HCT116 (cell line): ENCODE data around the gene ELK3. TPM values are rescaled to one million over a fixed set of nuclear protein-coding genes. Genes with fewer than 3 reads are reported as not detected.

Source experiments
- ATAC-seq: fragments of 200-7000 bp; cut with Tn5 transposase; 2 replicates; pipeline ENCODE4 v1.9.1; 2020; ENCODE audit warnings: mild to moderate bottlenecking, moderate library complexity
- BruUV-seq: library from RNA; stranded (reverse); fragments of 400-500 nt; replicated peaks from 2 replicates; lab custom pipeline; 2021; lab: Mats Ljungman, UMichigan
- CTCF ChIA-PET: fragments of 300-600 bp; sonication (Branson Sonifier 250); formaldehyde crosslinking; loops from one replicate; lab custom pipeline; 2021; ENCODE audit warnings: antibody characterized with exemption; lab: Charles Lee
- POLR2A ChIA-PET: fragments of 300-600, 350-600 bp; sonication (Branson Sonifier 250); formaldehyde crosslinking; loops from one replicate; lab custom pipeline; 2021; ENCODE audit warnings: antibody characterized with exemption; lab: Charles Lee
- RAD21 ChIA-PET, 2 experiments: fragments of 300-600 bp; sonication (Branson Sonifier 250); formaldehyde crosslinking; loops; one replicate each; lab custom pipeline; 2023; ENCODE audit warnings: low total read pairs in 2 of 2; ENCODE audit not compliant: uncharacterized antibody in 2 of 2, unreplicated experiment in 2 of 2, low non-redundant PET in 1 of 2; lab: Charles Lee
- DNase-seq: peaks from one replicate; pipeline ENCODE4 v3.0.0-alpha.2; 2010; ENCODE audit warnings: low read depth, low spot score
- H2AFZ ChIP-seq: fragments of 200-600 bp; shearing (Covaris generic), sonication (generic); 2 replicates; pipeline ENCODE4 v1.6.1; 2017; ENCODE audit warnings: low read depth, mixed run types, mixed read lengths, antibody characterized with exemption, low read length; ENCODE audit not compliant: poor library complexity, severe bottlenecking
- H3K27ac ChIP-seq: 2 replicates; pipeline ENCODE4 v1.5.1; 2012; ENCODE audit warnings: low read depth, low read length
- H3K27me3 ChIP-seq: fragments of 200-600 bp; sonication (generic); 2 replicates; pipeline ENCODE4 v1.6.1; 2016; ENCODE audit warnings: mixed run types, low read length, mixed read lengths; ENCODE audit not compliant: insufficient read depth
- H3K36me3 ChIP-seq, 2 experiments: fragments of 200-500 bp in 1 of 2; fragments of 200-600 bp in 1 of 2; sonication (Bioruptor generic) in 1 of 2; sonication (generic) in 1 of 2; 2 replicates each; pipeline versions ENCODE4 v1.5.1 to v1.6.1; 2014 to 2016; ENCODE audit warnings: low read length in 2 of 2, inconsistent platforms in 1 of 2, mixed read lengths in 1 of 2, mixed run types in 1 of 2; ENCODE audit not compliant: insufficient read depth in 2 of 2, control insufficient read depth in 1 of 2
- H3K4me1 ChIP-seq, 2 experiments: fragments of 200-600 bp in 1 of 2; sonication (generic) in 1 of 2; 2 replicates each; pipeline versions ENCODE4 v1.5.1 to v1.6.1; 2012 to 2017; ENCODE audit warnings: low read length in 2 of 2, inconsistent platforms in 1 of 2, mild to moderate bottlenecking in 1 of 2, mixed read lengths in 1 of 2, mixed run types in 1 of 2, moderate library complexity in 1 of 2; ENCODE audit not compliant: insufficient read depth in 2 of 2, control insufficient read depth in 1 of 2
- H3K4me2 ChIP-seq: fragments of 200-600 bp; sonication (generic); 2 replicates; pipeline ENCODE4 v1.6.1; 2017; ENCODE audit warnings: mixed run types, low read length, mixed read lengths
- H3K4me3 ChIP-seq, 2 experiments: fragments of 200-600 bp in 1 of 2; sonication (generic) in 1 of 2; replicated peaks in 1 of 2; 2 replicates each; pipeline ENCODE4 v1.5.1; 2011 to 2016; ENCODE audit warnings: low read length in 2 of 2, control low read depth in 1 of 2, low read depth in 1 of 2, mild to moderate bottlenecking in 1 of 2, mixed read lengths in 1 of 2, mixed run types in 1 of 2
- H3K79me2 ChIP-seq: fragments of 200-600 bp; sonication (generic); 2 replicates; pipeline ENCODE4 v1.6.1; 2017; ENCODE audit warnings: mild to moderate bottlenecking, mixed run types, low read length, moderate library complexity, mixed read lengths; ENCODE audit not compliant: insufficient read depth
- H3K9ac ChIP-seq: fragments of 200-600 bp; sonication (generic); 2 replicates; pipeline ENCODE4 v1.6.1; 2016; ENCODE audit warnings: low read length, mixed read lengths
- H3K9me2 ChIP-seq: fragments of 200-600 bp; sonication (generic), shearing (Covaris generic); 2 replicates; pipeline ENCODE4 v1.6.1; 2017; ENCODE audit warnings: mixed run types, mild to moderate bottlenecking, moderate library complexity; ENCODE audit not compliant: insufficient read depth
- H3K9me3 ChIP-seq, 2 experiments: fragments of 200-500 bp in 1 of 2; fragments of 200-600 bp in 1 of 2; sonication (Bioruptor generic) in 1 of 2; sonication (generic) in 1 of 2; 2 replicates each; pipeline ENCODE4 v1.6.1; 2014 to 2017; ENCODE audit warnings: low read length in 2 of 2, mixed read lengths in 2 of 2, inconsistent platforms in 1 of 2, low read depth in 1 of 2, mild to moderate bottlenecking in 1 of 2, mixed run types in 1 of 2, moderate library complexity in 1 of 2; ENCODE audit not compliant: control insufficient read depth in 1 of 2, insufficient read depth in 1 of 2
- H4K20me1 ChIP-seq: fragments of 200-600 bp; sonication (generic), shearing (Covaris generic); 2 replicates; pipeline ENCODE4 v1.6.1; 2017; ENCODE audit warnings: mixed run types, mild to moderate bottlenecking, moderate library complexity; ENCODE audit not compliant: insufficient read depth
- CBX3 ChIP-seq: IDR thresholded peaks from 2 replicates; pipeline ENCODE4 v1.6.1; 2012; ENCODE audit warnings: low read depth
- CEBPB ChIP-seq: IDR thresholded peaks from 2 replicates; pipeline ENCODE4 v1.6.1; 2012; ENCODE audit warnings: low read depth
- ELF1 ChIP-seq: IDR thresholded peaks from 2 replicates; pipeline ENCODE4 v1.6.1; 2012; ENCODE audit warnings: low read depth, borderline replicate concordance
- EZH2 ChIP-seq: fragments of 200-600 bp; sonication (generic); IDR thresholded peaks from 2 replicates; pipeline ENCODE4 v1.6.1; 2017; ENCODE audit warnings: antibody characterized with exemption, mixed run types
- EZH2phosphoT487 ChIP-seq: fragments of 200-600 bp; IDR thresholded peaks from 2 replicates; pipeline ENCODE4 v1.6.1; 2018; ENCODE audit warnings: antibody characterized with exemption, borderline replicate concordance
- FOSL1 ChIP-seq: IDR thresholded peaks from 2 replicates; pipeline ENCODE4 v1.6.1; 2012; ENCODE audit warnings: low read depth
- JUND ChIP-seq: IDR thresholded peaks from 2 replicates; pipeline ENCODE4 v1.6.1; 2012
- MAX ChIP-seq: IDR thresholded peaks from 2 replicates; pipeline ENCODE4 v1.6.1; 2012
- REST ChIP-seq: IDR thresholded peaks from 2 replicates; pipeline ENCODE4 v1.6.1; 2012; ENCODE audit warnings: low read depth
- SIN3A ChIP-seq: IDR thresholded peaks from 2 replicates; pipeline ENCODE4 v1.6.1; 2012; ENCODE audit warnings: low read depth
- SRF ChIP-seq: IDR thresholded peaks from 2 replicates; pipeline ENCODE4 v1.6.1; 2012; ENCODE audit warnings: low read depth
- YY1 ChIP-seq: IDR thresholded peaks from 2 replicates; pipeline ENCODE4 v1.6.1; 2011; ENCODE audit warnings: low read length, low read depth, moderate library complexity, mild to moderate bottlenecking; ENCODE audit not compliant: insufficient replicate concordance; ENCODE audit errors: extremely low read depth
- ZBTB33 ChIP-seq: IDR thresholded peaks from 2 replicates; pipeline ENCODE4 v1.6.1; 2011; ENCODE audit warnings: mild to moderate bottlenecking, low read length, moderate library complexity; ENCODE audit not compliant: insufficient replicate concordance; ENCODE audit errors: extremely low read depth
- ZFX ChIP-seq: fragments of 450-650 bp; IDR thresholded peaks from 2 replicates; pipeline ENCODE4 v1.6.1; 2017
- ZNF274 ChIP-seq: fragments of 200-500 bp; sonication (Bioruptor generic); IDR thresholded peaks from 2 replicates; pipeline ENCODE4 v1.6.1; 2014; ENCODE audit warnings: mild to moderate bottlenecking, low read depth, low read length, inconsistent platforms
- intact Hi-C: fragments of 100-400 bp; cut with micrococcal nuclease; formaldehyde crosslinking; loops from 2 replicates; pipeline ENCODE4 v1.10.0; 2022
- total RNA-seq: library from RNA; stranded (reverse); gene quantifications from one replicate; pipeline ENCODE4 v1.2.1, GENCODE V29; 2021; ENCODE audit not compliant: unreplicated experiment

The ELK3 gene
- total RNA-seq, 1 experiment from 2014 or later: 45.6 TPM

- no peaks in the 10 kb centered on the region for H3K27me3 ChIP-seq
- ATAC-seq: no peak
- no peaks in the 10 kb centered on the region for H3K4me1 ChIP-seq
- DNase-seq: no peak
- H3K9me3 ChIP-seq: no peaks in the 10 kb centered on the region
- ChIA-PET POLR2A (no interaction called here), CTCF (no interaction called here), RAD21 (no interaction called here)
- H3K4me3 ChIP-seq: no peak overlapping the region
- H3K9ac ChIP-seq: no peak overlapping the region
- no peak overlapping the region for H3K27ac ChIP-seq
- no peaks in the 10 kb centered on the region for H3K79me2 ChIP-seq
- no peak overlapping the region for H3K4me2 ChIP-seq
- TF ChIP-seq ZNF274 (no peak), SIN3A (no peak), JUND (no peak), FOSL1 (no peak), CBX3 (no peak), ZBTB33 (no peak), SRF (no peak), ELF1 (no peak), CEBPB (no peak), YY1 (no peak), ZFX (no peak), EZH2 (no peak), MAX (no peak), EZH2phosphoT487 (no peak), REST (no peak)
- BruUV-seq: no TSS peak
- H2AFZ ChIP-seq: no peak overlapping the region
- H4K20me1 ChIP-seq: no peaks in the 10 kb centered on the region
- intact Hi-C loops: no loop called here
- no peaks in the 10 kb centered on the region for H3K9me2 ChIP-seq
- H3K36me3 ChIP-seq: no peaks in the 10 kb centered on the region
Measured at GRCh38 chr12:96170762-96171161, 23.4 kb upstream of the ELK3 start.
